GM11168 (cell line): ENCODE data around the gene ABCB6.
"Not testable (repeated sequence)": the region's sequence is repeated elsewhere in the genome, so short reads cannot be mapped to it uniquely, and the experiment has no call there.

ENCODE experiments used
- in situ Hi-C: fragments of 300-500 bp; cut with MboI; formaldehyde crosslinking; loops from one replicate; pipeline ENCODE4 v1.12.0; 2022; ENCODE audit warnings: low sequenced_read_pairs; ENCODE audit not compliant: unreplicated experiment

Gene ABCB6

DNA sequence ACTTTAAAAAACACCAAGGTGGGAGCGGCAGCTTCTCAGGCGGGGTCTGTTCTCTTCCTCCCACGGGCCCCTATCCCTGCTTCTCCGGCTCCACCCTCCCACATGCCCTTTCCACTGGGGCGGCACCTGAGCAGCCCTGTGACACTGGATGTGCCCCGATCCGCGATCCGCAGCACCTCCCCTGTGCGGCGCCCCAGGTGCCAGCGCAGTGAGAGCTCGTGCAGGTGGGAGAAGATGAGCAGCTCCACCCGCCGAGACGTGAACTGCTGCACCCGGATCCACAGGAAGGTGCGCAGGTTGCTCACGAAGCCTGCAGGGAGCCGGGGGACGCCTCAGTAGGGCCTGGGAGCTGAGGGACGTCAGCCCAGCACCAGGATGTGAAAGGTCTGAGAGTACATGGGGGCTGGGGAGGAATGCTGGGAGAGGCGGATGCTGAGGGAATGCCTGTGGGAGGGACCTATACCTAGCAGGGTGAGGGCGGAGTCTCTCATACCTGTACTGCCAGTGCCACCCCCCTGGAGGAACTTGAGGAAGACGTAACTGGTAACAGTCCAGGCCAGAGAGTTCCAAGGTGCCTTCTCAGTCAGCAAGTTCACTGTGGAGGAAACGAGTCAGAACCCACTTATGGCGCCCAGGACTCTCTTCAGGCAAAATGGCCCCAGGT is 2.8 kb downstream of the ABCB6 start:
- in situ Hi-C loops, result no loop called here

DNA sequence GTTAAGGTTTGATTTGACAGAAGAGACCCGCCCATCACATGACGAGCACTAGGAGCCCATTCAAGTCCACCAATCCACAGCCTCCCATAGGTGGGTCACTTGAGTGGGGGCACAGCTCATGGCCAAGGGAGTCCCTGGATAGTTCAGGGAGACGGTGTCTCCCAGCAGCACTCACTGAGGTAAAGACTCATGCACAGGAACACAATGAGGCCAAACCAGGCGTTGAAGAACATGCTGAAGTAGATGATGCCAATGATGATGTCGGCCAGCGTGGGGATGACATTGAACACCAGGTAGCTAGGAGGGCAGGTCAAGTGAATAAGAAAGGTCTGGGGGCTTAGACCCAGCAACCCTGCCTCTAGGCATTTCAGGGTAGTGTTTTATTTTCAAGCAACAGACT is 4.0 kb downstream of the ABCB6 start:
- in situ Hi-C loops, result no loop called here

DNA sequence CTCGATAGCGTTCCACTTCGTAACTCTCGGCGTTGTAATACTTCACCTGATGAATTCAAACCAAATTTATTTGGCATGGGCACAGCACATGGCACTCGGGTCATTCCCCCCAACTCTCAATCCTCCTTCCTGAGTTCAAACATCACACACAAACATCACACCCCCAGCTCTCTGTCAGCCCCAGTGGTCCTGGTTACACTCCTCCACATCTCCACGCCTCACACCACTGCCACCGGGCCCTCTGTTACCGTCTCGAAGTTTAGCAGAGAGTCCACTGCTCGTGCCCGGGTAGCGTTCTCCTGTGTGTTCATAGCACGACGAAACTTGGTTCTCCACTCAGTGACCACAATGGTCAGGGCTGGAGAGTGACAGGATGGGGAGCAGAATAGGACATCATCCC is 4.6 kb downstream of the ABCB6 start:
- in situ Hi-C loops, result no loop called here

DNA sequence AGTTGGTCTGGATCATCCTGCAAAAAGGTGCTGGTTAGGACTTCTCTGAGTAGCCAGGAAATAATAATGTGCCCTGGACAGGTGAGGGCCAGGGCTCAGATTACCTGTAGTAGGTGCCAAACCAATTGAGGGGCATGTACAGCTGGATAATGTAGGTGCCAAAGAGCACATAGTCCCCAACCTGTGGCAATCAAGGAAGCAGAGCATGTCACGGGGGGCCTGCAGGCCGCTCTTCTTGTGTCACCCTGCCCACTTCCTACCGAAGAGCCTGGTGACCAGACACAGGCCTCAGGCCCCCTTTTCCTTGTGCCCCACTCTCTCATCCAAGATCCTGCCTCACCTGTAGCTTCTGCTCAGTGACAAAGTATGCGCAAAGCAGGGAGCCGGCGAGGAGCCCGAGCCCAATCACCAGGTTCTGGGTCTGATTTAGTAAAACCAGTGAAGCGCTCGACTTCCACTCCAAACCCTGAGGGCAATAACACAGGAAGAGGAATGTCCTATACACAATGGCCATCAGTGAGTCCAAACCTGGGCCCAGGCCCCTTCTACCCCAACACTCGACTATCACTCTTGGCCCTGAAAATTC is 5.2 kb downstream of the ABCB6 start:
- in situ Hi-C loops, result no loop called here

GRCh38 chr2:219213026-219213415 is 5.7 kb downstream of the ABCB6 start:
- in situ Hi-C loops, result no loop called here

- in situ Hi-C loops, result no loop called here
Measured at GRCh38 chr2:219210886-219211362, 7.8 kb downstream of the ABCB6 start.

DNA sequence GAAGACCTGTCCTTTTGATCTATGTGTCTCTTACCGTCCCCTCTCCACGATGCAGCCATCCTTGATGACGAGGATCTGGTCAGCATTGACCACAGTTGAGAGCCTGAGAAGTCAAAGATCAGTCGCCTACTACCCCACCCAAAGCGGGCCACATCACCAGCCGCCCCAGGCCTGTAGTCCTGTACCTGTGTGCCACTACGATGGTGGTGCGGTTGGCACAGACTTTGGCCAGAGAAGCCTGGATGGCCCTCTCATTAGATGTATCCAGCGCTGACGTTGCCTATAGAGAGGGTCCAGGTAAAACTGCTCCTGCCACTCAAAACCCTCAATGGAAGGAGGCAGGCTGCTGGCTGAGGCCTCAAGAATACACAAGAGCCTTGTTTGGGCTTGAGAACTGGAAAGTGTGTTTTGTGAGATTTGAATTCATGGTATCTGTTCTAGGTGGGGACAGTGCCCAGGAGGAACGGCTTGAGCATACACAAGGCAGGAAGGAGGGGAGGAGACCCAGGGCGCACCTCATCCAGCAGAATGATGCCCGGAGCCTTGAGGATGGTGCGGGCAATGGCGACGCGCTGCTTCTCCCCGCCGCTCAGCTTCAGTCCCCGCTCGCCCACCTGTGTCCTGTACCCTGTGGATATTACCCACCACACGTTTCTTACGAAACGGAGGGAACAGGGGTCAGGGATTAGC is 8.4 kb downstream of the ABCB6 start:
- in situ Hi-C loops, result no loop called here

DNA sequence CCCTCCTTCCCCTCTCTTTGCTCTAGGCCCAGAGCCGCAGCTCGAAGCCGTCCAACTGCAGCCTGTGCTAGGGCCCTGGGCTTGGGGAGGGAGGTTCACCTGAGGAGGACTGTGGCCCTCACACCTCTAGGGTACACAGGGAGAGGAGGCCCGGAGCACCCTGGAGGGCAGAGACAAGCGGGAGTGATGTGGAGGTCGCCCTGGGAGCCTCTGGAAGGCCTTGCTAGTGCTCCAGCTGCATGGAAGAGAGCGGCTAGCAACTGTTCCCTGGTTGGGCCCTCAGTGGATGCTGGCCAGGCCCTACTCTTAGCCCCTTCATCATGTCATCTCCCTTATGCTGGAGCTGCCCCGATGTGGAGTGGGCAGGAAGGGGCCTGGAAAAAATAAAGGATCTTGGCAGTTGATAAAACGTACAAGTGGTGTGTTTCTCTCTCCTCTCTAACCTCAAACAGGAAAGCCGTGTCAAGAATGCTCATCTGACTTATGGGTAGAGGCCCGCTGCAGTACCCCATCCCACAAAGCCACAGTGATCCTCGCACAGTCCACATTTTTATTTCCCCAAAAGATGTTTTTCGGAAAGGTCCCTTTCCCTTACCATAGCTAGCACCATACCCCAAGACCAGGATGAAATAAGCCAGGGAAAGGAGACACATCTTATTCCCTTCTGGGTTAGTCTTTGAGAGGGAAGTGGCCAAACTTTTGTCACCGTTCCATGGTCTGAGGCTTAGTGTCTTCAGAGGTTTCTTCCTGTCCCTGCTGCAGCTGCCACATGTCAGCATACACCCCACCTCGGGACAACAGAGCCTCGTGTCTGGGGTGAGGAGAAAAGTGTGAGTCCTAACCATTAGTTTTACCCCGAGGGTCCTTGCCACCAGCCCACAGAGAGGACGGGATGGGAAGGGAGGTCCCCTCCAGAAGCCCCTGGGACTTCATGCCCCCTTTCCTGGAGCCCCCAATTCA is 9.2 kb downstream of the ABCB6 start:
- in situ Hi-C loops, result no loop called here

DNA sequence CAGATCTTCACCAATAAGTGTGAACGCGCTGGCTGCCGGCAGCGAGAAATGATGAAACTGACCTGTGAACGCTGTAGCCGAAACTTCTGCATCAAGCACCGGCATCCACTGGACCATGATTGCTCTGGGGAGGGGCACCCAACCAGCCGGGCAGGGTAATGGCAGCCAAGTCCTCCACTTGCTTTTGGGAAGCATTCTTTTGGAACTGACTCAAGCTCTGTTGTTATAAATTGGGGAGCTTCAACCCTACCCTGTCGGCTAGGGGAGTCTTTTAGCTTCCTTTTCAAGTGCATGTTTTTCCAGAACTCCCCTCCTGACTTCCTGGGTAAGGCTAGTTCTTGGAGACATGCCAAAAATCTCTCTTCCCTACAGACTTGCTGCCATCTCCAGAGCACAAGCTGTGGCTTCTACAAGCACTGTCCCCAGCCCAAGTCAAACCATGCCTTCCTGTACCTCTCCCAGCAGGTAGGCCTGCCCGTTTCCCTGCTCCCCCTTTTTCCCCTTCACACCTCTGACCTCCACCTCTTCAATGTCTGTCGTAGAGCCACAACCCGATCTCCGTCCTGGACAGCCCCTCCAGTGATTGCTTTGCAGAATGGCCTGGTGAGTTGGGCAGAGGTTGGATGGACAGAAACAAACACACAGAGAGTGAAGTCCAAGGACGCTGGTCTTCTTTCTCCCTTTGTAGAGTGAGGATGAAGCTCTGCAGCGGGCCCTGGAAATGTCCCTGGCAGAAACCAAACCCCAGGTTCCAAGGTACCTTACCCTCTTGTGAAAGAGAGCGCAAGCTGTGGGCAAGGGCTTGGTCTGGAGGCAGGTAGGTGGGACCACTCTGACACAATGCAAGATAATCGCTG is 10.6 kb downstream of the ABCB6 start:
- in situ Hi-C loops, result no loop called here

- in situ Hi-C loops, result no loop called here
Measured at GRCh38 chr2:219207134-219207883, 11.4 kb downstream of the ABCB6 start.

- in situ Hi-C loops, result no loop called here
Measured at GRCh38 chr2:219206328-219207133, 12.2 kb downstream of the ABCB6 start, which contains the start of gene ZFAND2B. Gene ZFAND2B (plus strand): TSS chr2:219206782. CDS start chr2:219206988, 206 bp downstream.

DNA sequence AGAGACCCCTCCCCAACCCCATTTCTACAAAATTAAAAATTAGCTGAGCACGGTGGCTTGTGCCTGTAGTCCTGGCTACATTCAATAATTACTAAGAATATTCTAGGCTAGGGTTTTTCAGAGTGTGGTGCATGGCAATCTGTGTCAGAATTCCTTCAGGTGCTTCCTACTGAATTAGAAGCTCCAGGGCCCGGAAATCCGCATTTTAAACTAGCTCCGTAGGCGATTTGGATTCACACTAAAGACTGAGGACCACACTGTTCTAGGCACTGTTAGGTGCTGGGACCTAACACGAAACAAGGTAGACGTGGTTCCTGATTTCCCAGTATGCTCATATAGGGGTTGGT is 12.8 kb downstream of the ABCB6 start:
- in situ Hi-C loops, result no loop called here

DNA sequence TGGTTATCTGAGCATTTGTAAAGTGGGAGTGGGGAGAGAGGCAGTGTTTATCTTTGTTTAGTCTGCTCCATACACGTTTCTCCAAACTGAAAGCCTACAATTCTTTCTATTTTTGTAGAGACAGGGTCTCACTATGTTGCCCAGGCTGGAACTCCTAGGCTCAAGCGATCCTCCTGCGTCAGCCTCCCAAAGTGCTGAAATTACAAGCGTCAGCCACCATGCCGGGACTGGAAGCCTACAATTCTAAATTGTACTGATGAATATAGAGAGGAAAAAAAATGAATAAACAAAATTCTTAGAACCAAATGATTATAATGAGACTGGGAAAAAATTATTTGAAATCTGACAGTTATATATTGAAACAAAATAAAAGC is 13.6 kb downstream of the ABCB6 start:
- in situ Hi-C loops, result no loop called here

DNA sequence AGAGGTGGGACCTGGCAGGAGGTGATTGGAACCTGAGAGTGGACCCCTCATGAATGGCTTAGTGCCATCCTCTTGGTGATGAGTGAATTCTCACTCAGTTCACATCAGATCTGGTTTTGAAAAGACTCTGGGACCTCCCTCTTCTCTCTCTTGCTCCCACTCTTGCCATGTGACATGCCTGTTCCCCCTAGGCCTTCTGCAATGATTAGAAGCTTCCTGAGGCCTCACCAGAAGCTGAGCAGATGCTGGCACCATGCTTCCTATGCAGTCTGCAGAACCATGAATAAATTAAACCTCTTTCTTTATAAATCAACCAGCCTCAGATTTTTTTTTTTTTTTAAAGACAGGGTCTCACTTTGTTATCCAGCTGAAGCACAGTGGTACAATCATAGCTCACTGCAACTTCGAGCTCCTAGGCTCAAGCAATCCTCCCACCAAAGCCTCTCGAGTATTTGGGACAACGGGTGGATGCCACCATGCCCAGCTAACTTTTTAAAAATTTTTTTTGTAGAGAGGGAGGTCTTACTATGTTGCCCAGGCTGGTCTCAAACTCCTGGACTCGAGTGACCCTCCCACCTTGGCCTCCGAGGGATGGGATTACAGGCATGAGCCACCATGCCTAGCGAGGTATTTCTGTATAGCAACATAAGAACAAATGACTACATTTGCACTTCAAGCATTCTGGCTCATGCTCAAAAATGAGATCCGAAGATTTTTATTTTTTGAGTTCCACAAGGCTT is 14.2 kb downstream of the ABCB6 start:
- in situ Hi-C loops, result no loop called here

DNA sequence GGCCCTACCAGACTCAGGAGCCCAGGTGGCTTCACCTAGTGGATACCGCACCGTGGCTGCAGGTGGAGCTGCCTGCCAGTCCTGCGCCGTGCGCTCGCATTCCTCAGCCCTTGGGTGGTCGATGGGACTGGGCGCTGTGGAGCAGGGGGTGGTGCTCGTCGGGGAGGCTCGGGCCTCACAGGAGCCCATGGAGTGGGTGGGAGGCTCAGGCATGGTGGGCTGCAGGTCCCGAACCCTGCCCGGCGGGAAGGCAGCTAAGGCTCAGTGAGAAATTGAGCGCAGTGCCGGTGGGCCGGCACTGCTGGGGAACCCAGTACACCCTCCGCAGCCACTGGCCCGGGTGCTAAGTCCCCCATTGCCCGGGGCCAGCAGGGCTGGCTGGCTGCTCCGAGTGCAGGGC is 17.4 kb downstream of the ABCB6 start:
- in situ Hi-C loops, result not testable (repeated sequence)

- in situ Hi-C loops, result not testable (repeated sequence)
Measured at GRCh38 chr2:219200502-219201326, 18.0 kb downstream of the ABCB6 start.
